ENCODE measurements around the gene KIFBP.

KIFBP gene

DNA sequence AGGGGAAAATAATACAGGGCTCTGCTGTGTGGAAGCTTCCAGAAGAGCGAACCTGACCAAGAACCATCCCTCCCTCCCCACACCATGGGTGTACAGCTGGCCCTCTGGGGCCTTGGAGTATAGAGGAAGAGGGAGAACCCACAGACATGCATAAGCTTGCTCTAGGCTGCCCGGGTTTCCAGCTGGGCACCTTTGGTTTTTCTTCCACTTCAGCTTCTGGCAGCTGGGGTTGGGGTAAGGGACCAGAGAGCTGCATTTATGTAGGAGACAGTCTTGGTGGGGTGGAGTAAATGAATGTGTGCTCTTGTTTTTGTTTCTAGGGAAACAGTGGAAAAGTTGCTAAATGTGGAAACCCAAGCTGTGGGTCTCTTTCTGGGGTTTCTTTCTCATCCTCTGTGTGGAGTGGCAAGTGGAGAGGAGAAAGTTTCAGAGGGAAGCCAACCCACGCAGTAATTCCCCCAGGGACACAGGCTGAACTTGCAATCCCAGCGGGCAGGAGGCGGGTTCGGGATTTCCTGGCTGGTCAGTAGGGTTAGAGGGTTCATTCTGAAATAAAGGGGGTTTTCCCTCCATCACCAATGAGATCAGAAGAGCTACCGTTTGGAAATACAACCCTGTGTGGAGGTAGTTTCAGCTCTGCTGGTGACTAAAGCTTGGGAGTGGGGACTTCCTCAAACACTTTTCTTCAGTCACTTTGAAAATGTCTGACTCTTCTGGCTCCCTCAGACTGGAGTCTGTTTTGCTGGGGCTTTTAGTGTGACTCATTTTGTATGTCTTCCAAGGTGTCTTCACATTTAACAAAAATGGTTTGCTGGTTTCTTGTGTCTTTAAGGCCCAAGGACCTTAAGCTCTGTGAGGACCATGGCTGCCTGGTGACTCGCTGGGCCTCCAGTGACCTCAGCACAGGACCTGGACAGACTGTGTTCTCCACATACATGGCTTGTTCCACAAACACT, 77.1 kb downstream of the KIFBP start:
- no peak overlapping the region for H3K9ac ChIP-seq (ENCODE audit: low read depth, low read length)
- H3K9me3 ChIP-seq (ENCODE audit: control insufficient read depth, insufficient read depth, low read length), result no peaks in the 10 kb centered on the region; the same call in 1 of the 2 replicates
- no peaks in the 10 kb centered on the region for H3K36me3 ChIP-seq (ENCODE audit: insufficient read depth, low read length)
- H3K4me1 ChIP-seq (ENCODE audit: insufficient read depth, low read length), result peaks cover 7% of the 10 kb centered on the region; the same call in 1 of the 2 replicates
